ENCODE data around the gene COLEC12.

DNA sequence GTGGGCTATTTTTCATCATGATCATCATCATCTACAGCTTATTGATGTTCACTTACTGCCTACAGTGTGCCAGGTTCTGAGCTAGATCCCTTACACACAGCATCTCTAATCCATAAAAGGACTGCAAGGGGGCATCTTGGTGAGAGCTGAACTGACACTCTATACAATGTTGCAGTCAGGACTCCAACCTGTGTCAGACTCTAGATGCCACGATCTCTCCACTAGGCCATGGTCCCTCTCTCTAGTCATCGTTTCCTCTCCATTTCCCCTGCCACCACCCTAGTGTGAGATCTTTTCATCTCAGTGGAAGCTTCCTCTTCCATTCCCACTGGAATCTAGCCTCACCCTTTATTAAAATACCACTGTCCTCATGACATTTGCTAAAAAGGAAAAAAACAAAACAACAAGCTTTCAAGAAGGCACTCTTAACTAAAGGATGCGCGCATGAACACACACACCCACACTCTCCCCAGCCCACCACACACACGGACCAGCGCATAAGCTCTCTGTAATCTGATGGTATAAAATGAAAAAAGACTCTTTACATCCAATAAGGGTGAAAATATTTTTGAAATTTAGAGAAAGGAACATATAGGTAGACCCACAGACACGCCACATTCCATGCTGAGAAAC, 139.3 kb downstream of the COLEC12 start:
- TF ChIP-seq RAD21 (IDR thresholded peaks at IDR 0.05; ENCODE audit: low read depth) (no peak), TCF12 (IDR thresholded peaks at IDR 0.05; ENCODE audit: low read depth) (no peak), EP300 (IDR thresholded peaks at IDR 0.05; ENCODE audit: borderline replicate concordance) (no peak)
